Effector memory CD8-positive, alpha-beta T cell (primary cell): ENCODE results near the gene RAPGEFL1.

Experiments used
- ATAC-seq: fragments of 150-1000 bp; cut with Tn5 transposase; replicated peaks from 2 replicates; pipeline ENCODE4 v1.10.0; 2021; ENCODE audit warnings: mild to moderate bottlenecking, moderate library complexity
- DNase-seq, 3 experiments: peaks; one replicate each; pipeline ENCODE4 v3.0.0; 2021
- H3K27ac Mint-ChIP-seq, 2 donors: one replicate each; pipeline ENCODE4 v1.8.0; 2022; ENCODE audit warnings: mild to moderate bottlenecking in 2 of 2, mixed read lengths in 2 of 2, moderate library complexity in 2 of 2
- H3K27me3 Mint-ChIP-seq, 2 donors: one replicate each; pipeline ENCODE4 v1.8.0; 2022; ENCODE audit warnings: mixed read lengths in 2 of 2
- H3K36me3 Mint-ChIP-seq: one replicate; pipeline ENCODE4 v1.8.0; 2022; ENCODE audit warnings: mild to moderate bottlenecking, moderate library complexity, mixed read lengths; ENCODE audit not compliant: insufficient read depth
- H3K4me1 Mint-ChIP-seq, 2 donors: one replicate each; pipeline ENCODE4 v1.8.0; 2022; ENCODE audit warnings: low read depth in 2 of 2, mixed read lengths in 2 of 2
- H3K4me3 Mint-ChIP-seq, 2 donors: one replicate each; pipeline ENCODE4 v1.8.0; 2022; ENCODE audit warnings: mild to moderate bottlenecking in 2 of 2, mixed read lengths in 2 of 2, moderate library complexity in 2 of 2
- H3K9me3 Mint-ChIP-seq, 2 donors: one replicate each; pipeline ENCODE4 v1.8.0; 2022; ENCODE audit warnings: mixed read lengths in 2 of 2

The RAPGEFL1 gene

GRCh38 chr17:40157973-40158372 lies 19.3 kb upstream of the RAPGEFL1 start:
- Mint-ChIP-seq H3K36me3 (peaks cover 60% of the 10 kb centered on the region), H3K27ac (peak overlapping the region; percentile 25 to 82), H3K27me3 (no peaks in the 10 kb centered on the region), H3K9me3 (no peaks in the 10 kb centered on the region), H3K4me3 (peak overlapping the region in 1 of 2 donors; percentile 3), H3K4me1 (peaks cover 13 to 32% of the 10 kb centered on the region in 2 donors)
- ATAC-seq (no peak), DNase-seq (no peak)

- H3K36me3 Mint-ChIP-seq: peaks cover 64% of the 10 kb centered on the region
- no peaks in the 10 kb centered on the region for H3K9me3 Mint-ChIP-seq
- H3K27ac Mint-ChIP-seq: peak overlapping the region; percentile 25 to 82
- H3K4me3 Mint-ChIP-seq: no peak overlapping the region
- H3K27me3 Mint-ChIP-seq: no peaks in the 10 kb centered on the region
- H3K4me1 Mint-ChIP-seq: peaks cover 8 to 27% of the 10 kb centered on the region in 2 donors
- DNase-seq (no peak), ATAC-seq (no peak)
These were observed 18.7 kb upstream of the RAPGEFL1 start for GRCh38 chr17:40158438-40159013.

GRCh38 chr17:40159456-40159855 lies 17.8 kb upstream of the RAPGEFL1 start:
- peaks cover 8 to 24% of the 10 kb centered on the region in 2 donors for H3K4me1 Mint-ChIP-seq
- no peak overlapping the region for H3K4me3 Mint-ChIP-seq
- H3K27ac Mint-ChIP-seq: no peak overlapping the region
- ATAC-seq (no peak), DNase-seq (no peak)
- no peaks in the 10 kb centered on the region for H3K9me3 Mint-ChIP-seq
- peaks cover 64% of the 10 kb centered on the region for H3K36me3 Mint-ChIP-seq
- no peaks in the 10 kb centered on the region for H3K27me3 Mint-ChIP-seq

- Mint-ChIP-seq H3K27ac (peak overlapping the region; percentile 29 to 74), H3K9me3 (no peaks in the 10 kb centered on the region), H3K4me3 (no peak overlapping the region), H3K4me1 (peaks cover 8% of the 10 kb centered on the region in 2 donors), H3K36me3 (peaks cover 93% of the 10 kb centered on the region), H3K27me3 (no peaks in the 10 kb centered on the region)
- DNase-seq (no peak), ATAC-seq (no peak)
These were observed 9.5 kb upstream of the RAPGEFL1 start for GRCh38 chr17:40167685-40168261.

- Mint-ChIP-seq H3K4me3 (no peak overlapping the region), H3K27ac (peak overlapping the region; percentile 29 to 74), H3K9me3 (no peaks in the 10 kb centered on the region), H3K4me1 (peaks cover 8% of the 10 kb centered on the region in 2 donors), H3K36me3 (peaks cover 91% of the 10 kb centered on the region), H3K27me3 (no peaks in the 10 kb centered on the region)
- ATAC-seq (peak; percentile 83), DNase-seq (peak; percentile 26 to 32 (median 27))
These were observed 8.9 kb upstream of the RAPGEFL1 start for GRCh38 chr17:40168262-40168832.

GRCh38 chr17:40170325-40170724 lies 6.9 kb upstream of the RAPGEFL1 start:
- Mint-ChIP-seq H3K9me3 (no peaks in the 10 kb centered on the region), H3K27ac (no peak overlapping the region), H3K4me3 (no peak overlapping the region), H3K36me3 (peaks cover 79% of the 10 kb centered on the region), H3K27me3 (no peaks in the 10 kb centered on the region), H3K4me1 (peaks cover 8% of the 10 kb centered on the region in 2 donors)
- DNase-seq: no peak
- no peak for ATAC-seq

GRCh38 chr17:40171750-40172149 lies 5.5 kb upstream of the RAPGEFL1 start:
- Mint-ChIP-seq H3K4me1 (peaks cover 8 to 9% of the 10 kb centered on the region in 2 donors), H3K9me3 (no peaks in the 10 kb centered on the region), H3K4me3 (no peak overlapping the region), H3K27me3 (no peaks in the 10 kb centered on the region), H3K36me3 (peaks cover 69% of the 10 kb centered on the region), H3K27ac (peak overlapping the region in 1 of 2 donors; percentile 78)
- no peak for DNase-seq
- ATAC-seq: no peak

- ATAC-seq (no peak), DNase-seq (no peak)
- H3K27me3 Mint-ChIP-seq: no peaks in the 10 kb centered on the region
- peaks cover 6 to 12% of the 10 kb centered on the region in 2 donors for H3K4me1 Mint-ChIP-seq
- no peaks in the 10 kb centered on the region for H3K9me3 Mint-ChIP-seq
- no peak overlapping the region for H3K27ac Mint-ChIP-seq
- peaks cover 63% of the 10 kb centered on the region for H3K36me3 Mint-ChIP-seq
- H3K4me3 Mint-ChIP-seq: no peak overlapping the region
These were observed 4.0 kb upstream of the RAPGEFL1 start for GRCh38 chr17:40173091-40173777.

- Mint-ChIP-seq H3K27me3 (no peaks in the 10 kb centered on the region), H3K27ac (no peak overlapping the region)
These were observed 3.5 kb upstream of the RAPGEFL1 start for GRCh38 chr17:40173778-40174135.

GRCh38 chr17:40174514-40174913 lies 2.8 kb upstream of the RAPGEFL1 start:
- ATAC-seq: no peak
- Mint-ChIP-seq H3K4me1 (peaks cover 0 to 9% of the 10 kb centered on the region in 2 donors), H3K9me3 (no peaks in the 10 kb centered on the region), H3K36me3 (peaks cover 51% of the 10 kb centered on the region), H3K4me3 (no peak overlapping the region), H3K27me3 (no peaks in the 10 kb centered on the region), H3K27ac (peak overlapping the region in 1 of 2 donors; percentile 38)
- DNase-seq: no peak

More at GRCh38 chr17:40173778-40174135, 3.5 kb upstream of the RAPGEFL1 start:
- no peak for ATAC-seq
- Mint-ChIP-seq H3K36me3 (peaks cover 58% of the 10 kb centered on the region), H3K9me3 (no peaks in the 10 kb centered on the region), H3K4me1 (peaks cover 1 to 10% of the 10 kb centered on the region in 2 donors), H3K4me3 (no peak overlapping the region)
- no peak for DNase-seq

GRCh38 chr17:40175928-40176753 lies 1.1 kb upstream of the RAPGEFL1 start:
- ATAC-seq: no peak
- H3K4me1 Mint-ChIP-seq: peaks cover 0 to 9% of the 10 kb centered on the region in 2 donors
- no peaks in the 10 kb centered on the region for H3K9me3 Mint-ChIP-seq
- DNase-seq: no peak
- H3K4me3 Mint-ChIP-seq: no peak overlapping the region
- no peaks in the 10 kb centered on the region for H3K27me3 Mint-ChIP-seq
- no peak overlapping the region for H3K27ac Mint-ChIP-seq
- peaks cover 34% of the 10 kb centered on the region for H3K36me3 Mint-ChIP-seq

GRCh38 chr17:40176754-40177110 lies 538 bp upstream of the RAPGEFL1 start:
- H3K27me3 Mint-ChIP-seq: no peaks in the 10 kb centered on the region

GRCh38 chr17:40178021-40178601 lies 841 bp downstream of the RAPGEFL1 start:
- Mint-ChIP-seq H3K27ac (peak overlapping the region in 1 of 2 donors; percentile 68), H3K27me3 (no peaks in the 10 kb centered on the region), H3K9me3 (no peaks in the 10 kb centered on the region), H3K36me3 (peaks cover 19% of the 10 kb centered on the region), H3K4me3 (peak overlapping the region; percentile 43 to 67), H3K4me1 (peaks cover 0 to 9% of the 10 kb centered on the region in 2 donors)
- no peak for ATAC-seq
- no peak for DNase-seq

More at GRCh38 chr17:40176754-40177110, 538 bp upstream of the RAPGEFL1 start:
- Mint-ChIP-seq H3K36me3 (peaks cover 30% of the 10 kb centered on the region), H3K9me3 (no peaks in the 10 kb centered on the region), H3K4me1 (peaks cover 0 to 9% of the 10 kb centered on the region in 2 donors), H3K4me3 (peak overlapping the region; percentile 41 to 49), H3K27ac (no peak overlapping the region)
- no peak for DNase-seq
- ATAC-seq: no peak
